WTC11 (cell line): ENCODE data around the gene SCNN1A. TPM values are rescaled to one million over a fixed set of nuclear protein-coding genes. Genes with fewer than 3 reads are reported as not detected.

ENCODE experiments used
- ATAC-seq: fragments of 200-7000 bp; cut with Tn5 transposase; 2 replicates; pipeline ENCODE4 v1.10.0; 2021; ENCODE audit warnings: mild to moderate bottlenecking, moderate library complexity
- CTCF ChIA-PET: fragments of 300-600 bp; sonication (Branson Sonifier 250); formaldehyde crosslinking; loops from one replicate; lab custom pipeline; 2021; ENCODE audit warnings: antibody characterized with exemption; lab: Charles Lee
- POLR2A ChIA-PET: fragments of 350-600 bp; sonication (Branson Sonifier 250); formaldehyde crosslinking; loops from one replicate; lab custom pipeline; 2021; ENCODE audit warnings: antibody characterized with exemption; lab: Charles Lee
- DNase-seq: peaks from one replicate; pipeline ENCODE4 v3.0.0; 2021; ENCODE audit warnings: low spot score
- H3K27ac Mint-ChIP-seq: 2 replicates; pipeline ENCODE4 v1.8.0; 2021; ENCODE audit warnings: mixed read lengths
- H3K27me3 Mint-ChIP-seq: 2 replicates; pipeline ENCODE4 v1.8.0; 2021; ENCODE audit warnings: low read depth, mild to moderate bottlenecking, moderate library complexity, mixed read lengths
- H3K36me3 Mint-ChIP-seq: 2 replicates; pipeline ENCODE4 v1.8.0; 2021; ENCODE audit warnings: mixed read lengths
- H3K4me1 Mint-ChIP-seq: 2 replicates; pipeline ENCODE4 v1.8.0; 2022; ENCODE audit warnings: mixed read lengths
- H3K4me3 Mint-ChIP-seq: 2 replicates; pipeline ENCODE4 v1.8.0; 2021; ENCODE audit warnings: mild to moderate bottlenecking, moderate library complexity, mixed read lengths
- H3K9me3 Mint-ChIP-seq: 2 replicates; pipeline ENCODE4 v1.8.0; 2021; ENCODE audit warnings: mixed read lengths
- ATF2 ChIP-seq: sonication (generic); formaldehyde crosslinking; IDR thresholded peaks from 2 replicates; pipeline ENCODE4 v1.8.1; 2022; ENCODE audit warnings: low read depth, missing genetic modification reagents, borderline replicate concordance
- CTCF ChIP-seq: fragments of 200-600 bp; IDR thresholded peaks from 2 replicates; pipeline ENCODE4 v1.8.0; 2022; ENCODE audit warnings: antibody characterized with exemption
- E2F1 ChIP-seq: sonication (generic); formaldehyde crosslinking; IDR thresholded peaks from 2 replicates; pipeline ENCODE4 v1.8.0; 2022; ENCODE audit warnings: mild to moderate bottlenecking, missing genetic modification reagents
- ELF4 ChIP-seq: sonication (generic); formaldehyde crosslinking; IDR thresholded peaks from 2 replicates; pipeline ENCODE4 v1.8.1; 2022; ENCODE audit warnings: low read depth, mild to moderate bottlenecking, moderate library complexity, missing genetic modification reagents
- FOXK1 ChIP-seq: sonication (generic); formaldehyde crosslinking; IDR thresholded peaks from 2 replicates; pipeline ENCODE4 v1.8.0; 2022; ENCODE audit warnings: mild to moderate bottlenecking, moderate library complexity, missing genetic modification reagents
- GRHL2 ChIP-seq: fragments of 250-450 bp; sonication (Bioruptor Pico); IDR thresholded peaks from 2 replicates; pipeline ENCODE4 v1.8.0; 2022; ENCODE audit warnings: mild to moderate bottlenecking, moderate library complexity; ENCODE audit not compliant: insufficient replicate concordance, severe bottlenecking
- GTF2I ChIP-seq: fragments of 250-450 bp; sonication (Bioruptor Pico); conservative IDR thresholded peaks from 2 replicates; pipeline ENCODE4 v1.4.0; 2021; ENCODE audit warnings: mild to moderate bottlenecking
- IRF2 ChIP-seq: sonication (generic); formaldehyde crosslinking; IDR thresholded peaks from 2 replicates; pipeline ENCODE4 v1.8.0; 2022; ENCODE audit warnings: low read depth, missing genetic modification reagents, borderline replicate concordance
- JUN ChIP-seq: sonication (generic); formaldehyde crosslinking; IDR thresholded peaks from 2 replicates; pipeline ENCODE4 v1.8.0; 2023; ENCODE audit warnings: mild to moderate bottlenecking, missing genetic modification reagents
- MXD4 ChIP-seq: fragments of 250-450 bp; sonication (Bioruptor Pico); IDR thresholded peaks from 2 replicates; pipeline ENCODE4 v1.8.0; 2021; ENCODE audit warnings: mild to moderate bottlenecking, moderate library complexity, borderline replicate concordance
- MYBL2 ChIP-seq: sonication (generic); formaldehyde crosslinking; IDR thresholded peaks from 2 replicates; pipeline ENCODE4 v1.8.1; 2023; ENCODE audit warnings: mild to moderate bottlenecking, moderate library complexity, missing genetic modification reagents
- OVOL2 ChIP-seq: fragments of 250-450 bp; sonication (Bioruptor Pico); IDR thresholded peaks from 2 replicates; pipeline ENCODE4 v1.9.0; 2021; ENCODE audit warnings: mild to moderate bottlenecking, borderline replicate concordance
- TCF7 ChIP-seq: sonication (generic); formaldehyde crosslinking; IDR thresholded peaks from 2 replicates; pipeline ENCODE4 v1.8.0; 2022; ENCODE audit warnings: mild to moderate bottlenecking, low read depth, missing genetic modification reagents, moderate library complexity
- USF1 ChIP-seq: sonication (generic); formaldehyde crosslinking; IDR thresholded peaks from 2 replicates; pipeline ENCODE4 v1.8.0; 2022; ENCODE audit warnings: mild to moderate bottlenecking, missing genetic modification reagents
- ZBTB21 ChIP-seq: sonication (generic); formaldehyde crosslinking; IDR thresholded peaks from 2 replicates; pipeline ENCODE4 v1.8.1; 2023; ENCODE audit warnings: mild to moderate bottlenecking, missing genetic modification reagents, borderline replicate concordance
- ZBTB43 ChIP-seq: sonication (generic); formaldehyde crosslinking; IDR thresholded peaks from 2 replicates; pipeline ENCODE4 v1.8.1; 2023; ENCODE audit warnings: mild to moderate bottlenecking, missing genetic modification reagents
- ZNF121 ChIP-seq: sonication (generic); formaldehyde crosslinking; IDR thresholded peaks from 2 replicates; pipeline ENCODE4 v1.8.0; 2023; ENCODE audit warnings: missing genetic modification reagents
- ZNF232 ChIP-seq: sonication (generic); formaldehyde crosslinking; IDR thresholded peaks from 2 replicates; pipeline ENCODE4 v1.8.0; 2022; ENCODE audit warnings: mild to moderate bottlenecking, missing genetic modification reagents
- ZNF263 ChIP-seq: sonication (generic); formaldehyde crosslinking; IDR thresholded peaks from 2 replicates; pipeline ENCODE4 v1.8.1; 2022; ENCODE audit warnings: low read depth, mild to moderate bottlenecking, moderate library complexity, missing genetic modification reagents
- ZNF317 ChIP-seq: sonication (generic); formaldehyde crosslinking; IDR thresholded peaks from 2 replicates; pipeline ENCODE4 v1.8.1; 2023; ENCODE audit warnings: low read depth, mild to moderate bottlenecking, moderate library complexity, missing genetic modification reagents, borderline replicate concordance
- total RNA-seq: library from RNA; stranded (reverse); gene quantifications from 3 replicates; pipeline ENCODE4 v1.2.3, GENCODE V29; 2021

Gene SCNN1A
- total RNA-seq, 1 experiment from 2014 or later = 100 TPM

- Mint-ChIP-seq H3K27me3 (peaks cover 11% of the 10 kb centered on the region), H3K4me1 (peaks cover 26% of the 10 kb centered on the region), H3K4me3 (0 out of 2 replicates have a peak overlapping the region, but pooled peaks have one; percentile 7), H3K27ac (no peak overlapping the region; the same call in 1 of the 2 replicates), H3K9me3 (no peaks in the 10 kb centered on the region), H3K36me3 (peaks cover 21% of the 10 kb centered on the region)
- POLR2A ChIA-PET = interaction anchor here (1.1 to 1.2 kb wide), 2 partner anchors 11 to 222 kb away, joined by 3 read pairs; no protein-coding TSS in a partner anchor
- no peak for ATAC-seq
- TF ChIP-seq FOXK1 (no peak), MYBL2 (CRISPR knock-in tag) (no peak), GTF2I (CRISPR knock-in tag) (no peak), JUN (CRISPR knock-in tag) (no peak), MXD4 (CRISPR knock-in tag) (no peak), GRHL2 (no peak), ZNF232 (CRISPR knock-in tag) (no peak), TCF7 (CRISPR knock-in tag) (no peak), ZNF121 (CRISPR knock-in tag) (no peak), USF1 (no peak), ZBTB21 (CRISPR knock-in tag) (no peak), ELF4 (CRISPR knock-in tag) (no peak), ZNF263 (no peak), ZBTB43 (CRISPR knock-in tag) (no peak), ZNF317 (no peak), IRF2 (CRISPR knock-in tag) (no peak), E2F1 (CRISPR knock-in tag) (no peak), ATF2 (no peak), OVOL2 (CRISPR knock-in tag) (no peak), CTCF (no peak)
- CTCF ChIA-PET = interaction anchor here (0.8 to 3.3 kb wide), 5 partner anchors 11 to 244 kb away, joined by 3 to 13 read pairs (median 8); no protein-coding TSS in a partner anchor
- no peak for DNase-seq
Measured at GRCh38 chr12:6311822-6312528, 63.4 kb downstream of the SCNN1A start.
